Skin of body (tissue), 2 donors: ENCODE measurements around the gene ELL. TPM values are rescaled to one million over a fixed set of nuclear protein-coding genes. Genes with fewer than 3 reads are reported as not detected.

Experiments
- DNase-seq: peaks from one replicate; lab custom pipeline; 2025; lab: John Stamatoyannopoulos, UW
- total RNA-seq: library from RNA; depleted of rRNA; stranded (reverse); fragments of >200 nt; gene quantifications from one replicate; pipeline ENCODE4 v1.2.3, GENCODE V29; 2014

Gene ELL
- total RNA-seq, 1 donor from 2014 or later, result 13.0 TPM

GRCh38 chr19:18446811-18447359 is 75.0 kb downstream of the ELL start:
- no peak for DNase-seq

- no peak for DNase-seq
These were observed 75.6 kb downstream of the ELL start for GRCh38 chr19:18446145-18446810.

GRCh38 chr19:18445262-18445948 is 76.5 kb downstream of the ELL start:
- DNase-seq, result no peak

- DNase-seq, result no peak
These were observed 77.4 kb downstream of the ELL start for GRCh38 chr19:18444513-18444912.

GRCh38 chr19:18443831-18444230 is 78.0 kb downstream of the ELL start:
- DNase-seq, result no peak

- DNase-seq, result no peak
These were observed 78.5 kb downstream of the ELL start for GRCh38 chr19:18443406-18443805.

GRCh38 chr19:18442941-18443340 is 78.9 kb downstream of the ELL start:
- no peak for DNase-seq

GRCh38 chr19:18441804-18442788 is 79.8 kb downstream of the ELL start:
- no peak for DNase-seq

GRCh38 chr19:18440936-18441803 is 80.7 kb downstream of the ELL start:
- DNase-seq, result no peak

GRCh38 chr19:18440415-18440877 is 81.4 kb downstream of the ELL start:
- DNase-seq, result no peak

- no peak for DNase-seq
These were observed 82.0 kb downstream of the ELL start for GRCh38 chr19:18439910-18440237.

GRCh38 chr19:18439025-18439909 is 82.6 kb downstream of the ELL start:
- no peak for DNase-seq

GRCh38 chr19:18438331-18439024 is 83.4 kb downstream of the ELL start:
- DNase-seq, result peak; percentile 44

GRCh38 chr19:18437491-18438330 is 84.2 kb downstream of the ELL start, which contains the start of gene ISYNA1:
TSS of gene ISYNA1 (minus strand) at chr19:18438133. CDS start at chr19:18437979, 154 bp downstream.
- DNase-seq, result no peak

GRCh38 chr19:18436671-18437490 is 85.0 kb downstream of the ELL start:
- DNase-seq, result peak; percentile 53

GRCh38 chr19:18435842-18436670 is 85.8 kb downstream of the ELL start:
- no peak for DNase-seq
